SK-N-MC (cell line): ENCODE data around the gene KLF4.

Experiments
- EZH2 ChIP-seq: fragments of 200-600 bp; sonication (generic); IDR thresholded peaks from one replicate; pipeline ENCODE4 v1.6.1; 2017; ENCODE audit warnings: antibody characterized with exemption
- FOXP2 ChIP-seq: optimal IDR thresholded peaks from 2 replicates; pipeline ENCODE3; 2011; ENCODE audit warnings: mild to moderate bottlenecking, moderate library complexity; ENCODE audit not compliant: insufficient read depth; ENCODE audit errors: extremely low read length, control extremely low read depth
- POLR2AphosphoS5 ChIP-seq: IDR thresholded peaks from 2 replicates; pipeline ENCODE4 v1.6.1; 2012; ENCODE audit warnings: mild to moderate bottlenecking, low read depth, low read length, borderline replicate concordance

GRCh38 chr9:107478805-107479204 lies 10.8 kb downstream of the KLF4 start:
- TF ChIP-seq POLR2AphosphoS5: no peak
- no peak for TF ChIP-seq EZH2
- no peak for TF ChIP-seq FOXP2
